Measurements from ENCODE around the gene SCNN1B. TPM values are rescaled to one million over a fixed set of nuclear protein-coding genes. Genes with fewer than 3 reads are reported as not detected.
"Not testable (repeated sequence)": the region's sequence is repeated elsewhere in the genome, so short reads cannot be mapped to it uniquely, and the experiment has no call there.

SCNN1B gene
- total RNA-seq, 6 experiments from 2014 or later = not detected

- H3K4me1 Mint-ChIP-seq (ENCODE audit: low read depth) = no peaks in the 10 kb centered on the region
- peaks cover 10% of the 10 kb centered on the region for H3K27me3 Mint-ChIP-seq (ENCODE audit: insufficient read depth)
- H3K36me3 Mint-ChIP-seq (ENCODE audit: low read depth) = no peaks in the 10 kb centered on the region
- no peak for DNase-seq
- H3K9me3 Mint-ChIP-seq = no peaks in the 10 kb centered on the region
- H3K27ac Mint-ChIP-seq = no peak overlapping the region
- no peak for TF ChIP-seq CTCF (IDR thresholded peaks at IDR 0.05)
- H3K4me3 Mint-ChIP-seq = no peak overlapping the region
Observed at GRCh38 chr16:23362460-23363317, 60.6 kb downstream of the SCNN1B start.

GRCh38 chr16:23365602-23366240 is 63.6 kb downstream of the SCNN1B start:
- H3K4me1 Mint-ChIP-seq (ENCODE audit: low read depth) = no peaks in the 10 kb centered on the region
- TF ChIP-seq CTCF (IDR thresholded peaks at IDR 0.05) = no peak
- H3K27me3 Mint-ChIP-seq (ENCODE audit: insufficient read depth) = peaks cover 12% of the 10 kb centered on the region
- H3K36me3 Mint-ChIP-seq (ENCODE audit: low read depth) = no peaks in the 10 kb centered on the region
- DNase-seq = no peak
- no peak overlapping the region for H3K27ac Mint-ChIP-seq
- no peaks in the 10 kb centered on the region for H3K9me3 Mint-ChIP-seq
- no peak overlapping the region for H3K4me3 Mint-ChIP-seq

GRCh38 chr16:23366341-23366740 is 64.2 kb downstream of the SCNN1B start:
- H3K4me1 Mint-ChIP-seq (ENCODE audit: low read depth); H3K9me3 Mint-ChIP-seq; H3K36me3 Mint-ChIP-seq (ENCODE audit: low read depth); H3K4me3 Mint-ChIP-seq; DNase-seq; H3K27ac Mint-ChIP-seq: not testable (repeated sequence)
- peaks cover 12% of the 10 kb centered on the region for H3K27me3 Mint-ChIP-seq (ENCODE audit: insufficient read depth)

- Mint-ChIP-seq H3K36me3 (ENCODE audit: low read depth) (no peaks in the 10 kb centered on the region), H3K9me3 (no peaks in the 10 kb centered on the region), H3K4me3 (no peak overlapping the region), H3K4me1 (ENCODE audit: low read depth) (no peaks in the 10 kb centered on the region), H3K27ac (no peak overlapping the region), H3K27me3 (ENCODE audit: insufficient read depth) (peaks cover 12% of the 10 kb centered on the region)
- DNase-seq = no peak
- TF ChIP-seq CTCF (IDR thresholded peaks at IDR 0.05) = no peak
Observed at GRCh38 chr16:23367564-23367963, 65.5 kb downstream of the SCNN1B start.

GRCh38 chr16:23367988-23368387 is 65.9 kb downstream of the SCNN1B start:
- Mint-ChIP-seq H3K9me3 (no peaks in the 10 kb centered on the region), H3K27ac (no peak overlapping the region), H3K4me1 (ENCODE audit: low read depth) (no peaks in the 10 kb centered on the region), H3K36me3 (ENCODE audit: low read depth) (no peaks in the 10 kb centered on the region), H3K4me3 (no peak overlapping the region), H3K27me3 (ENCODE audit: insufficient read depth) (peaks cover 12% of the 10 kb centered on the region)
- no peak for TF ChIP-seq CTCF (IDR thresholded peaks at IDR 0.05)
- no peak for DNase-seq

GRCh38 chr16:23368469-23368868 is 66.4 kb downstream of the SCNN1B start:
- Mint-ChIP-seq H3K27ac (no peak overlapping the region), H3K36me3 (ENCODE audit: low read depth) (no peaks in the 10 kb centered on the region), H3K27me3 (ENCODE audit: insufficient read depth) (peaks cover 12% of the 10 kb centered on the region), H3K9me3 (no peaks in the 10 kb centered on the region), H3K4me1 (ENCODE audit: low read depth) (no peaks in the 10 kb centered on the region), H3K4me3 (no peak overlapping the region)
- no peak for TF ChIP-seq CTCF (IDR thresholded peaks at IDR 0.05)
- no peak for DNase-seq

Data from HFFc6 (cell line).